Keratinocyte (primary cell): ENCODE measurements around the gene LRRC39. TPM values are rescaled to one million over a fixed set of nuclear protein-coding genes. Genes with fewer than 3 reads are reported as not detected.

Source experiments
- DNase-seq: peaks from one replicate; pipeline ENCODE4 v3.0.0-alpha.2; 2011; ENCODE audit warnings: low read depth, missing footprints, low spot score
- FAIRE-seq: peaks from 2 replicates; lab custom pipeline; 2011; peaks lifted over from hg19 to GRCh38; lab: Jason Lieb, UNC
- H2AFZ ChIP-seq: 2 replicates; pipeline ENCODE4 v1.6.0; 2012; ENCODE audit warnings: low read length, control low read depth, inconsistent platforms; ENCODE audit not compliant: control insufficient read depth
- H3K27ac ChIP-seq: 2 replicates; pipeline ENCODE4 v1.5.1; 2011; ENCODE audit warnings: low read length; ENCODE audit not compliant: control insufficient read depth, insufficient read depth
- H3K27me3 ChIP-seq: 3 replicates; pipeline ENCODE4 v1.6.0; 2011; ENCODE audit warnings: low read length; ENCODE audit not compliant: control insufficient read depth, insufficient read depth; ENCODE audit errors: extremely low read depth
- H3K36me3 ChIP-seq, 2 experiments: 2 replicates in 1 of 2; 3 replicates in 1 of 2; pipeline ENCODE4 v1.5.1; 2011; ENCODE audit warnings: low read length in 2 of 2, mild to moderate bottlenecking in 1 of 2; ENCODE audit not compliant: control insufficient read depth in 2 of 2, insufficient read depth in 2 of 2; ENCODE audit errors: extremely low read depth in 1 of 2
- H3K4me1 ChIP-seq: 3 replicates; pipeline ENCODE4 v1.5.1; 2011; ENCODE audit warnings: low read length; ENCODE audit not compliant: control insufficient read depth, insufficient read depth; ENCODE audit errors: extremely low read depth
- H3K4me2 ChIP-seq: 3 replicates; pipeline ENCODE4 v1.6.0; 2011; ENCODE audit warnings: low read depth, low read length; ENCODE audit not compliant: control insufficient read depth, insufficient read depth; ENCODE audit errors: extremely low read depth
- H3K4me3 ChIP-seq, 3 experiments: fragments of 200-600 bp in 1 of 3; sonication (generic) in 1 of 3; 2 replicates in 2 of 3; 3 replicates in 1 of 3; pipeline ENCODE4 v1.5.1; 2011 to 2016; ENCODE audit warnings: low read length in 3 of 3, mild to moderate bottlenecking in 3 of 3, control low read depth in 2 of 3, inconsistent platforms in 1 of 3, low read depth in 1 of 3, mixed read lengths in 1 of 3, mixed run types in 1 of 3, moderate library complexity in 1 of 3; ENCODE audit not compliant: control insufficient read depth in 2 of 3, insufficient read depth in 2 of 3; ENCODE audit errors: extremely low read depth in 1 of 3
- H3K79me2 ChIP-seq: 2 replicates; pipeline ENCODE4 v1.6.0; 2012; ENCODE audit warnings: low read length; ENCODE audit not compliant: control insufficient read depth, insufficient read depth
- H3K9ac ChIP-seq: 3 replicates; pipeline ENCODE4 v1.6.0; 2011; ENCODE audit warnings: low read length; ENCODE audit not compliant: control insufficient read depth, insufficient read depth; ENCODE audit errors: extremely low read depth
- H3K9me1 ChIP-seq: 3 replicates; pipeline ENCODE4 v1.6.0; 2011; ENCODE audit warnings: low read length; ENCODE audit not compliant: control insufficient read depth, insufficient read depth; ENCODE audit errors: extremely low read depth
- H3K9me3 ChIP-seq: 2 replicates; pipeline ENCODE4 v1.5.1; 2012; ENCODE audit warnings: low read depth, low read length; ENCODE audit not compliant: control insufficient read depth
- H4K20me1 ChIP-seq: 3 replicates; pipeline ENCODE4 v1.6.0; 2011; ENCODE audit warnings: low read length; ENCODE audit not compliant: control insufficient read depth, insufficient read depth; ENCODE audit errors: extremely low read depth
- CTCF ChIP-seq, 3 experiments: IDR thresholded peaks in 1 of 3; conservative IDR thresholded peaks in 1 of 3; optimal IDR thresholded peaks in 1 of 3; 2 replicates in 2 of 3; 3 replicates in 1 of 3; pipeline versions ENCODE3 to v1.5.1; 2011; ENCODE audit warnings: low read length in 3 of 3, mild to moderate bottlenecking in 3 of 3, moderate library complexity in 2 of 3, control low read depth in 1 of 3, inconsistent platforms in 1 of 3; ENCODE audit not compliant: insufficient read depth in 2 of 3; ENCODE audit errors: extremely low read depth in 1 of 3
- EZH2 ChIP-seq: IDR thresholded peaks from one replicate; pipeline ENCODE4 v1.6.1; 2012; ENCODE audit warnings: inconsistent platforms, mild to moderate bottlenecking, low read length, moderate library complexity
- dilution Hi-C: fragments of 300-500 bp; cut with MboI; formaldehyde crosslinking; loops from one replicate; pipeline ENCODE4 v1.7.0; 2020; ENCODE audit warnings: low sequenced_read_pairs; ENCODE audit not compliant: extremely low pct_ligation_motif_present
- polyA plus RNA-seq, 5 experiments: library from polyadenylated mRNA; depleted of rRNA in 3 of 5; stranded (reverse) in 3 of 5; stranded (forward) in 1 of 5; unstranded in 1 of 5; fragments of >200 nt; gene quantifications; 1 replicate in 1 of 5; 2 replicates in 3 of 5; 3 replicates in 1 of 5; pipeline versions ENCODE4 v1.2.1 to v1.2.3, GENCODE V29; 2011 to 2012; ENCODE audit warnings: missing spikeins in 2 of 5, low read depth in 1 of 5, low replicate concordance in 1 of 5

Gene LRRC39
- polyA plus RNA-seq, 1 donor (not counting 4 experiments of a cell fraction or from before 2014, with no cell fraction given), result 0.88 TPM

GRCh38 chr1:100164216-100164615 is 13.8 kb downstream of the LRRC39 start:
- Histone ChIP-seq H3K9me1 (no peaks in the 10 kb centered on the region), H3K4me1 (no peaks in the 10 kb centered on the region), H3K79me2 (no peaks in the 10 kb centered on the region), H3K36me3 (no peaks in the 10 kb centered on the region), H3K27ac (no peak overlapping the region), H2AFZ (no peak overlapping the region), H4K20me1 (no peaks in the 10 kb centered on the region), H3K9ac (no peak overlapping the region), H3K9me3 (no peaks in the 10 kb centered on the region), H3K4me2 (no peak overlapping the region), H3K27me3 (no peaks in the 10 kb centered on the region), H3K4me3 (no peak overlapping the region)
- no peak for DNase-seq
- dilution Hi-C loops, result no loop called here
- TF ChIP-seq EZH2 (no peak), CTCF (optimal IDR thresholded peaks at IDR 0.05 in 1 of 3, IDR thresholded peaks at IDR 0.05 in 1 of 3, conservative IDR thresholded peaks at IDR 0.05 in 1 of 3; ENCODE audit: extremely low read depth in 1 of 3, insufficient read depth in 2 of 3, low read length in 3 of 3) (no peak)
- no peak for FAIRE-seq

GRCh38 chr1:100162881-100163280 is 15.2 kb downstream of the LRRC39 start:
- H3K4me1 ChIP-seq, result no peaks in the 10 kb centered on the region
- TF ChIP-seq CTCF (optimal IDR thresholded peaks at IDR 0.05 in 1 of 3, IDR thresholded peaks at IDR 0.05 in 1 of 3, conservative IDR thresholded peaks at IDR 0.05 in 1 of 3; ENCODE audit: extremely low read depth in 1 of 3, insufficient read depth in 2 of 3, low read length in 3 of 3) (no peak), EZH2 (no peak)
- no peak for DNase-seq
- H3K9me1 ChIP-seq, result no peaks in the 10 kb centered on the region
- no peak for FAIRE-seq
- H3K9ac ChIP-seq, result no peak overlapping the region
- no peaks in the 10 kb centered on the region for H4K20me1 ChIP-seq
- H3K27me3 ChIP-seq, result no peaks in the 10 kb centered on the region
- dilution Hi-C loops, result no loop called here
- no peak overlapping the region for H3K27ac ChIP-seq
- no peak overlapping the region for H2AFZ ChIP-seq
- H3K4me3 ChIP-seq, result no peak overlapping the region
- no peaks in the 10 kb centered on the region for H3K36me3 ChIP-seq
- H3K79me2 ChIP-seq, result no peaks in the 10 kb centered on the region
- H3K9me3 ChIP-seq, result no peaks in the 10 kb centered on the region
- no peak overlapping the region for H3K4me2 ChIP-seq
